Smooth muscle cell (in vitro differentiated cells): ENCODE measurements around the gene ZBTB21. TPM values are rescaled to one million over a fixed set of nuclear protein-coding genes. Genes with fewer than 3 reads are reported as not detected.

Experiments used
- DNase-seq: peaks from one replicate; lab custom pipeline; 2025; ENCODE audit not compliant: unreplicated experiment; lab: John Stamatoyannopoulos, UW
- H2AFZ ChIP-seq: fragments of 200-600 bp; sonication (generic); 2 replicates; pipeline ENCODE4 v1.6.0; 2016; ENCODE audit warnings: antibody characterized with exemption, low read depth, mild to moderate bottlenecking
- H3F3A ChIP-seq: fragments of 200-600 bp; sonication (generic); 2 replicates; pipeline ENCODE4 v1.6.0; 2017; ENCODE audit warnings: antibody characterized with exemption, low read depth
- H3K27ac ChIP-seq: fragments of 200-600 bp; sonication (generic); 2 replicates; pipeline ENCODE4 v1.5.1; 2016; ENCODE audit warnings: low read depth, mild to moderate bottlenecking
- H3K27me3 ChIP-seq: fragments of 200-600 bp; sonication (generic); 2 replicates; pipeline ENCODE4 v1.6.1; 2016; ENCODE audit warnings: low read depth, mild to moderate bottlenecking
- H3K36me3 ChIP-seq: fragments of 200-600 bp; sonication (generic); 2 replicates; pipeline ENCODE4 v1.5.1; 2016; ENCODE audit warnings: low read depth
- H3K4me1 ChIP-seq: fragments of 200-600 bp; sonication (generic); 2 replicates; pipeline ENCODE4 v1.5.1; 2016; ENCODE audit warnings: low read depth
- H3K4me2 ChIP-seq: fragments of 200-600 bp; sonication (generic); 2 replicates; pipeline ENCODE4 v1.6.0; 2016; ENCODE audit warnings: mild to moderate bottlenecking
- H3K4me3 ChIP-seq: fragments of 200-600 bp; sonication (generic); 2 replicates; pipeline ENCODE4 v1.5.1; 2016; ENCODE audit warnings: mild to moderate bottlenecking
- H3K79me2 ChIP-seq: fragments of 200-600 bp; sonication (generic); 2 replicates; pipeline ENCODE4 v1.6.0; 2016; ENCODE audit warnings: low read depth, mild to moderate bottlenecking
- H3K9ac ChIP-seq: fragments of 200-600 bp; sonication (generic); 2 replicates; pipeline ENCODE4 v1.6.0; 2016; ENCODE audit warnings: low read depth
- H3K9me3 ChIP-seq: fragments of 200-600 bp; sonication (generic); replicated peaks from 2 replicates; pipeline ENCODE4 v1.5.1; 2016; ENCODE audit warnings: low read depth
- H4K20me1 ChIP-seq: fragments of 200-600 bp; sonication (generic); 2 replicates; pipeline ENCODE4 v1.6.0; 2016; ENCODE audit warnings: low read depth
- CTCF ChIP-seq: fragments of 200-600 bp; sonication (generic); IDR thresholded peaks from 2 replicates; pipeline ENCODE4 v1.5.1; 2017; ENCODE audit warnings: borderline replicate concordance, mild to moderate bottlenecking, antibody characterized with exemption; ENCODE audit not compliant: insufficient read depth, poor library complexity, severe bottlenecking
- WGBS: methylation state at CpG from one replicate; pipeline ENCODE4 v1.1.7; 2016; ENCODE audit warnings: low lambda C conversion rate; 5-methylcytosine and 5-hydroxymethylcytosine counted together
- polyA plus RNA-seq: library from polyadenylated mRNA; unstranded; fragments of >200 nt; fragmentation: Nextera tagmentation; extraction: Ambion mirVana; gene quantifications from 2 replicates; pipeline ENCODE4 v1.2.1, GENCODE V29; 2016
- total RNA-seq: library from RNA; depleted of rRNA; stranded (reverse); fragments of >200 nt; gene quantifications from 2 replicates; pipeline ENCODE4 v1.2.3, GENCODE V29; 2014

ZBTB21 gene
- total and polyA plus RNA-seq, 2 experiments from 2014 or later = 6.2 to 24.1 TPM

- Histone ChIP-seq H3K9me3 (no peaks in the 10 kb centered on the region), H4K20me1 (peaks cover 4% of the 10 kb centered on the region), H3K79me2 (no peaks in the 10 kb centered on the region), H3K4me2 (no peak overlapping the region), H3K27ac (no peak overlapping the region), H3K4me3 (no peak overlapping the region), H2AFZ (no peak overlapping the region), H3K36me3 (no peaks in the 10 kb centered on the region), H3F3A (peaks cover 19% of the 10 kb centered on the region), H3K27me3 (no peaks in the 10 kb centered on the region), H3K9ac (no peak overlapping the region), H3K4me1 (peaks cover 21% of the 10 kb centered on the region)
- no peak for TF ChIP-seq CTCF
- WGBS = 97% methylated on average over 19 of the region's 20 CpGs
- DNase-seq = no peak
Measured at GRCh38 chr21:41954654-41955499, 55.3 kb downstream of the ZBTB21 start.

GRCh38 chr21:41953831-41954653, 56.1 kb downstream of the ZBTB21 start, which contains the start of gene C2CD2:
Gene C2CD2 (minus strand): TSS chr21:41954018. CDS start chr21:41953648, 370 bp downstream.
- 15% methylated on average over 26 of the region's 85 CpGs for WGBS
- Histone ChIP-seq H3K27ac (no peak within 1 kb of the TSS), H3K4me3 (peak within 1 kb of the TSS; percentile 58)

GRCh38 chr21:41953249-41953830, 56.8 kb downstream of the ZBTB21 start:
- WGBS = 1% methylated on average over 29 of the region's 67 CpGs
- Histone ChIP-seq H3K4me1 (peaks cover 21% of the 10 kb centered on the region), H3K36me3 (no peaks in the 10 kb centered on the region), H3K27ac (no peak overlapping the region), H3K4me2 (peak overlapping the region; percentile 92), H3K9ac (no peak overlapping the region), H4K20me1 (peaks cover 4% of the 10 kb centered on the region), H3K9me3 (no peaks in the 10 kb centered on the region), H3K4me3 (peak overlapping the region; percentile 58), H2AFZ (peak overlapping the region; percentile 79), H3K27me3 (no peaks in the 10 kb centered on the region), H3F3A (peaks cover 19% of the 10 kb centered on the region), H3K79me2 (no peaks in the 10 kb centered on the region)
- no peak for DNase-seq
- no peak for TF ChIP-seq CTCF

More at GRCh38 chr21:41953831-41954653, 56.1 kb downstream of the ZBTB21 start, which contains the start of gene C2CD2:
- DNase-seq = peak; percentile 63
- peaks cover 4% of the 10 kb centered on the region for H4K20me1 ChIP-seq
- H3K27me3 ChIP-seq = no peaks in the 10 kb centered on the region
- no peaks in the 10 kb centered on the region for H3K36me3 ChIP-seq
- peak within 1 kb of the TSS; percentile 92 for H3K4me2 ChIP-seq
- H3F3A ChIP-seq = peaks cover 19% of the 10 kb centered on the region
- no peak within 1 kb of the TSS for H3K9ac ChIP-seq
- peaks cover 21% of the 10 kb centered on the region for H3K4me1 ChIP-seq
- TF ChIP-seq CTCF = no peak
- no peaks in the 10 kb centered on the region for H3K9me3 ChIP-seq
- H2AFZ ChIP-seq = peak within 1 kb of the TSS; percentile 79
- no peaks in the 10 kb centered on the region for H3K79me2 ChIP-seq
